Measurements from ENCODE around the gene PGM1. TPM values are rescaled to one million over a fixed set of nuclear protein-coding genes. Genes with fewer than 3 reads are reported as not detected.
A peak's percentile ranks its signal among the peaks of the same experiment; 100 is the strongest.

The PGM1 gene
- total RNA-seq, 1 donor from 2014 or later, result 3.6 TPM

DNA sequence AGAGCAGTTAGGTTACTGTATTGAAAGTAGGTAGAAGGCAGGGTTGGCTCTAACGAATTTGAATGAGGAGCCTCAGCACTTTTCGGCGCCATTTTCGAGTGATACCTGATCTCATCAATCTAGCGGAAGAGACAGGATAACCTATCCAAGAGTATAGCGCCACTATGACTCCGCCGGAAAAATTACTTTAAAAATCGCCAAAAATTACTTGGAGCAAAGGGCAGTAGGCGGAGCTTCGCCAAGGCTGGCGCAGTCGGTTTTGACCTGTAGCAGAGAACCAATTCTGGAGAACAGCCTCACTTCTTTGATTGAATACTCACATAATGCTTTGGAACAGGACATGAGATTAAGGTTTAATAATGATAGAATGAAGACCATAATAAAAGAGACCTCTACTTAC, 44.3 kb upstream of the PGM1 start:
- no peaks in the 10 kb centered on the region for H3K27me3 Mint-ChIP-seq (ENCODE audit: unreplicated experiment)

DNA sequence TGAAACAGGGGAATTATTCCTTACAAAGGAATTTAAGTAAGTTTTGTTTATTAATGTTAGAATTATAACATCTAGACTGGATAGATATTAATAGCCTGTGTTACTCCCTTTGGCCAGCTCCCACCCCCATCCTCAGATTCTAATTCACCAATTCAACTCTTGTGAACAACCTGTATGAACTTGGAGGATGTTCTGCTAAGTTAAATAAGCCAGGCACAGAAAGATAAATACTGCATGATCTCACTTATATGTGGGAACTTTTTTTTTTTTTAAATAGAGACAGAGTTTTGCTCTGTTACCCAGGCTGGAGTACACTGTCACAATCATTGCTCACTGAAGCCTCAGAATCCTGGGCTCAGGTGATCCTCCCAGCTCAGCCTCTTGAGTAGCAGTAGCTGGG, 37.7 kb upstream of the PGM1 start:
- Mint-ChIP-seq H3K36me3 (ENCODE audit: unreplicated experiment) (no peaks in the 10 kb centered on the region), H3K9me3 (ENCODE audit: unreplicated experiment) (no peaks in the 10 kb centered on the region), H3K27me3 (ENCODE audit: unreplicated experiment) (no peaks in the 10 kb centered on the region), H3K4me3 (ENCODE audit: unreplicated experiment) (no peak overlapping the region), H3K4me1 (ENCODE audit: low read depth, unreplicated experiment) (no peaks in the 10 kb centered on the region), H3K27ac (ENCODE audit: unreplicated experiment) (no peak overlapping the region)
- DNase-seq, result no peak
- TF ChIP-seq, protein P1, sequence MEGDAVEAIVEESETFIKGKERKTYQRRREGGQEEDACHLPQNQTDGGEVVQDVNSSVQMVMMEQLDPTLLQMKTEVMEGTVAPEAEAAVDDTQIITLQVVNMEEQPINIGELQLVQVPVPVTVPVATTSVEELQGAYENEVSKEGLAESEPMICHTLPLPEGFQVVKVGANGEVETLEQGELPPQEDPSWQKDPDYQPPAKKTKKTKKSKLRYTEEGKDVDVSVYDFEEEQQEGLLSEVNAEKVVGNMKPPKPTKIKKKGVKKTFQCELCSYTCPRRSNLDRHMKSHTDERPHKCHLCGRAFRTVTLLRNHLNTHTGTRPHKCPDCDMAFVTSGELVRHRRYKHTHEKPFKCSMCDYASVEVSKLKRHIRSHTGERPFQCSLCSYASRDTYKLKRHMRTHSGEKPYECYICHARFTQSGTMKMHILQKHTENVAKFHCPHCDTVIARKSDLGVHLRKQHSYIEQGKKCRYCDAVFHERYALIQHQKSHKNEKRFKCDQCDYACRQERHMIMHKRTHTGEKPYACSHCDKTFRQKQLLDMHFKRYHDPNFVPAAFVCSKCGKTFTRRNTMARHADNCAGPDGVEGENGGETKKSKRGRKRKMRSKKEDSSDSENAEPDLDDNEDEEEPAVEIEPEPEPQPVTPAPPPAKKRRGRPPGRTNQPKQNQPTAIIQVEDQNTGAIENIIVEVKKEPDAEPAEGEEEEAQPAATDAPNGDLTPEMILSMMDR (IDR thresholded peaks at IDR 0.05; ENCODE audit: partially characterized antibody, unreplicated experiment), result no peak

More for the DNA sequence above, 44.3 kb upstream of the PGM1 start:
- no peaks in the 10 kb centered on the region for H3K4me1 Mint-ChIP-seq (ENCODE audit: low read depth, unreplicated experiment)
- no peak for DNase-seq
- no peak overlapping the region for H3K4me3 Mint-ChIP-seq (ENCODE audit: unreplicated experiment)
- no peaks in the 10 kb centered on the region for H3K9me3 Mint-ChIP-seq (ENCODE audit: unreplicated experiment)
- H3K27ac Mint-ChIP-seq (ENCODE audit: unreplicated experiment), result no peak overlapping the region
- TF ChIP-seq, protein P1 (IDR thresholded peaks at IDR 0.05; ENCODE audit: partially characterized antibody, unreplicated experiment), result no peak
- H3K36me3 Mint-ChIP-seq (ENCODE audit: unreplicated experiment), result no peaks in the 10 kb centered on the region

- H3K4me3 Mint-ChIP-seq (ENCODE audit: unreplicated experiment), result no peak overlapping the region
- H3K4me1 Mint-ChIP-seq (ENCODE audit: low read depth, unreplicated experiment), result no peaks in the 10 kb centered on the region
- no peaks in the 10 kb centered on the region for H3K36me3 Mint-ChIP-seq (ENCODE audit: unreplicated experiment)
- TF ChIP-seq, protein P1 (IDR thresholded peaks at IDR 0.05; ENCODE audit: partially characterized antibody, unreplicated experiment), result peak; percentile 71
- no peaks in the 10 kb centered on the region for H3K27me3 Mint-ChIP-seq (ENCODE audit: unreplicated experiment)
- no peak overlapping the region for H3K27ac Mint-ChIP-seq (ENCODE audit: unreplicated experiment)
- peak; percentile 45 for DNase-seq
- no peaks in the 10 kb centered on the region for H3K9me3 Mint-ChIP-seq (ENCODE audit: unreplicated experiment)
Measured at GRCh38 chr1:63557365-63557987, 35.7 kb upstream of the PGM1 start.

GRCh38 chr1:63559357-63559756, 33.9 kb upstream of the PGM1 start:
- Mint-ChIP-seq H3K9me3 (ENCODE audit: unreplicated experiment) (no peaks in the 10 kb centered on the region), H3K27ac (ENCODE audit: unreplicated experiment) (no peak overlapping the region), H3K4me1 (ENCODE audit: low read depth, unreplicated experiment) (no peaks in the 10 kb centered on the region), H3K36me3 (ENCODE audit: unreplicated experiment) (peaks cover 3% of the 10 kb centered on the region), H3K27me3 (ENCODE audit: unreplicated experiment) (no peaks in the 10 kb centered on the region), H3K4me3 (ENCODE audit: unreplicated experiment) (no peak overlapping the region)
- no peak for DNase-seq
- TF ChIP-seq, protein P1 (IDR thresholded peaks at IDR 0.05; ENCODE audit: partially characterized antibody, unreplicated experiment), result no peak

- Mint-ChIP-seq H3K27ac (ENCODE audit: unreplicated experiment) (no peak overlapping the region), H3K36me3 (ENCODE audit: unreplicated experiment) (peaks cover 5% of the 10 kb centered on the region), H3K27me3 (ENCODE audit: unreplicated experiment) (peaks cover 1% of the 10 kb centered on the region), H3K9me3 (ENCODE audit: unreplicated experiment) (no peaks in the 10 kb centered on the region), H3K4me1 (ENCODE audit: low read depth, unreplicated experiment) (no peaks in the 10 kb centered on the region), H3K4me3 (ENCODE audit: unreplicated experiment) (no peak overlapping the region)
- TF ChIP-seq, protein P1 (IDR thresholded peaks at IDR 0.05; ENCODE audit: partially characterized antibody, unreplicated experiment), result no peak
- DNase-seq, result no peak
Measured at GRCh38 chr1:63563745-63564144, 29.5 kb upstream of the PGM1 start.

All from glutamatergic neuron (in vitro differentiated cells).